Measurements from ENCODE around the gene DDR1. TPM values are rescaled to one million over a fixed set of nuclear protein-coding genes. Genes with fewer than 3 reads are reported as not detected.

Gene DDR1
- polyA plus RNA-seq, 1 donor from 2014 or later, result 196 TPM

DNA sequence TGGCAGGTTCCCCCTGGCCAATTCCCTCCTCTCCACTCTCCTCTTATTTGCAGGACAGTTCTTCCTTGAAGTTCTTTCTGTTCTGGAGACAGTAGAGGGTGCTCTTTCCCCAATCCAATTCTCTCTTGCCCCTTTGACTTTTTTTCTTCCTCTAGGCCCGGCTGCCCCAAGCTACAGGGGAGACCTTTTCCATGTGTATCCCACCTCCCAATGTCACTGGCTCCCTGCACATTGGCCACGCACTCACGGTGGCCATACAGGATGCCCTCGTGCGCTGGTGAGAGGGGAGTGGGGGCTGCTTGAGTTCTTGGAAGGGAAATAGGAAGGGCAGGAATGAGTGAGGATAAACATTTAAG is 31.2 kb downstream of the DDR1 start:
- H3K79me2 ChIP-seq (replicated peaks; ENCODE audit: insufficient read depth, low read length), result no peaks in the 10 kb centered on the region
- no peak overlapping the region for H3K4me3 ChIP-seq (ENCODE audit: low read length)
- H2AFZ ChIP-seq (ENCODE audit: low read depth, low read length), result no peak overlapping the region
- no peak overlapping the region for H3K4me2 ChIP-seq (ENCODE audit: low read length)
- no peaks in the 10 kb centered on the region for H3K27me3 ChIP-seq (ENCODE audit: insufficient read depth, low read depth, low read length)
- TF ChIP-seq TAF1 (IDR thresholded peaks at IDR 0.05; ENCODE audit: low read depth) (no peak), RAD21 (conservative IDR thresholded peaks at IDR 0.05) (peak; percentile 70), EZH2 (IDR thresholded peaks at IDR 0.05; ENCODE audit: borderline replicate concordance, insufficient read depth, low read length, poor library complexity, severe bottlenecking) (no peak), MXI1 (conservative IDR thresholded peaks at IDR 0.05; ENCODE audit: poor library complexity, severe bottlenecking) (no peak), EP300 (conservative IDR thresholded peaks at IDR 0.05; ENCODE audit: poor library complexity, severe bottlenecking) (no peak), SMC3 (conservative IDR thresholded peaks at IDR 0.05; ENCODE audit: poor library complexity) (peak; percentile 76), POLR2AphosphoS5 (IDR thresholded peaks at IDR 0.05) (no peak)
- TF ChIP-seq, protein P1, sequence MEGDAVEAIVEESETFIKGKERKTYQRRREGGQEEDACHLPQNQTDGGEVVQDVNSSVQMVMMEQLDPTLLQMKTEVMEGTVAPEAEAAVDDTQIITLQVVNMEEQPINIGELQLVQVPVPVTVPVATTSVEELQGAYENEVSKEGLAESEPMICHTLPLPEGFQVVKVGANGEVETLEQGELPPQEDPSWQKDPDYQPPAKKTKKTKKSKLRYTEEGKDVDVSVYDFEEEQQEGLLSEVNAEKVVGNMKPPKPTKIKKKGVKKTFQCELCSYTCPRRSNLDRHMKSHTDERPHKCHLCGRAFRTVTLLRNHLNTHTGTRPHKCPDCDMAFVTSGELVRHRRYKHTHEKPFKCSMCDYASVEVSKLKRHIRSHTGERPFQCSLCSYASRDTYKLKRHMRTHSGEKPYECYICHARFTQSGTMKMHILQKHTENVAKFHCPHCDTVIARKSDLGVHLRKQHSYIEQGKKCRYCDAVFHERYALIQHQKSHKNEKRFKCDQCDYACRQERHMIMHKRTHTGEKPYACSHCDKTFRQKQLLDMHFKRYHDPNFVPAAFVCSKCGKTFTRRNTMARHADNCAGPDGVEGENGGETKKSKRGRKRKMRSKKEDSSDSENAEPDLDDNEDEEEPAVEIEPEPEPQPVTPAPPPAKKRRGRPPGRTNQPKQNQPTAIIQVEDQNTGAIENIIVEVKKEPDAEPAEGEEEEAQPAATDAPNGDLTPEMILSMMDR (IDR thresholded peaks at IDR 0.05; ENCODE audit: poor library complexity, severe bottlenecking), result peak; percentile 71
- TF ChIP-seq, protein P2, sequence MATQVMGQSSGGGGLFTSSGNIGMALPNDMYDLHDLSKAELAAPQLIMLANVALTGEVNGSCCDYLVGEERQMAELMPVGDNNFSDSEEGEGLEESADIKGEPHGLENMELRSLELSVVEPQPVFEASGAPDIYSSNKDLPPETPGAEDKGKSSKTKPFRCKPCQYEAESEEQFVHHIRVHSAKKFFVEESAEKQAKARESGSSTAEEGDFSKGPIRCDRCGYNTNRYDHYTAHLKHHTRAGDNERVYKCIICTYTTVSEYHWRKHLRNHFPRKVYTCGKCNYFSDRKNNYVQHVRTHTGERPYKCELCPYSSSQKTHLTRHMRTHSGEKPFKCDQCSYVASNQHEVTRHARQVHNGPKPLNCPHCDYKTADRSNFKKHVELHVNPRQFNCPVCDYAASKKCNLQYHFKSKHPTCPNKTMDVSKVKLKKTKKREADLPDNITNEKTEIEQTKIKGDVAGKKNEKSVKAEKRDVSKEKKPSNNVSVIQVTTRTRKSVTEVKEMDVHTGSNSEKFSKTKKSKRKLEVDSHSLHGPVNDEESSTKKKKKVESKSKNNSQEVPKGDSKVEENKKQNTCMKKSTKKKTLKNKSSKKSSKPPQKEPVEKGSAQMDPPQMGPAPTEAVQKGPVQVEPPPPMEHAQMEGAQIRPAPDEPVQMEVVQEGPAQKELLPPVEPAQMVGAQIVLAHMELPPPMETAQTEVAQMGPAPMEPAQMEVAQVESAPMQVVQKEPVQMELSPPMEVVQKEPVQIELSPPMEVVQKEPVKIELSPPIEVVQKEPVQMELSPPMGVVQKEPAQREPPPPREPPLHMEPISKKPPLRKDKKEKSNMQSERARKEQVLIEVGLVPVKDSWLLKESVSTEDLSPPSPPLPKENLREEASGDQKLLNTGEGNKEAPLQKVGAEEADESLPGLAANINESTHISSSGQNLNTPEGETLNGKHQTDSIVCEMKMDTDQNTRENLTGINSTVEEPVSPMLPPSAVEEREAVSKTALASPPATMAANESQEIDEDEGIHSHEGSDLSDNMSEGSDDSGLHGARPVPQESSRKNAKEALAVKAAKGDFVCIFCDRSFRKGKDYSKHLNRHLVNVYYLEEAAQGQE (IDR thresholded peaks at IDR 0.05; ENCODE audit: borderline replicate concordance), result no peak
- H3K36me3 ChIP-seq (ENCODE audit: insufficient read depth, low read length), result peaks cover 7% of the 10 kb centered on the region
- no peak overlapping the region for H3K9ac ChIP-seq (ENCODE audit: low read length)
- H3F3A ChIP-seq (ENCODE audit: insufficient read depth, low read length, poor library complexity, severe bottlenecking), result no peaks in the 10 kb centered on the region
- no peaks in the 10 kb centered on the region for H3K9me3 ChIP-seq (ENCODE audit: low read length)
- H4K20me1 ChIP-seq (ENCODE audit: insufficient read depth), result no peaks in the 10 kb centered on the region
- H3K9me2 ChIP-seq (ENCODE audit: insufficient read depth, low read length), result no peaks in the 10 kb centered on the region
- H3K27ac ChIP-seq (ENCODE audit: low read length), result no peak overlapping the region

DNA sequence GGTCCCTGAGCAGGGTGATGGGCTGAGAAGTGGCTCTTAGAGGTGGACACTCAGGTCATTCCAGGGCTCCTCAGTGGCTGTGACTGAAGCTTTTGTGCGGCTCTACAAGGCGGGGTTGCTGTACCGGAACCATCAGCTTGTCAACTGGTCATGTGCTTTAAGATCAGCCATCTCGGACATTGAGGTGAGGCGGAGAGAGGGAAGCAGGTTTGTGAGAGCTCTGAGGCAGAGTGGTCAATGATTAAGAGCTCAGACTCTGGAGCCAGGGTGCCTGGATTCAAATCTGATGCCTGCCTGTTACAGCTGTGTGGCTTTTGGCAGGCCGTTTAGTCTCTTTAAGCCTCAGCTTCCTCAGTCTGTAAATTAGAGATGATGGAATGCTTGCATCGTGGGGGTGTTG is 32.7 kb downstream of the DDR1 start:
- Histone ChIP-seq H3K4me2 (ENCODE audit: low read length) (no peak overlapping the region), H3K27ac (ENCODE audit: low read length) (no peak overlapping the region), H3K27me3 (ENCODE audit: insufficient read depth, low read depth, low read length) (no peaks in the 10 kb centered on the region), H3F3A (ENCODE audit: insufficient read depth, low read length, poor library complexity, severe bottlenecking) (no peaks in the 10 kb centered on the region), H2AFZ (ENCODE audit: low read depth, low read length) (no peak overlapping the region), H4K20me1 (ENCODE audit: insufficient read depth) (no peaks in the 10 kb centered on the region), H3K36me3 (ENCODE audit: insufficient read depth, low read length) (peaks cover 7% of the 10 kb centered on the region), H3K79me2 (replicated peaks; ENCODE audit: insufficient read depth, low read length) (no peaks in the 10 kb centered on the region), H3K9ac (ENCODE audit: low read length) (no peak overlapping the region), H3K4me3 (ENCODE audit: low read length) (no peak overlapping the region), H3K9me3 (ENCODE audit: low read length) (no peaks in the 10 kb centered on the region), H3K9me2 (ENCODE audit: insufficient read depth, low read length) (no peaks in the 10 kb centered on the region)
- TF ChIP-seq SMC3 (conservative IDR thresholded peaks at IDR 0.05; ENCODE audit: poor library complexity), result no peak

DNA sequence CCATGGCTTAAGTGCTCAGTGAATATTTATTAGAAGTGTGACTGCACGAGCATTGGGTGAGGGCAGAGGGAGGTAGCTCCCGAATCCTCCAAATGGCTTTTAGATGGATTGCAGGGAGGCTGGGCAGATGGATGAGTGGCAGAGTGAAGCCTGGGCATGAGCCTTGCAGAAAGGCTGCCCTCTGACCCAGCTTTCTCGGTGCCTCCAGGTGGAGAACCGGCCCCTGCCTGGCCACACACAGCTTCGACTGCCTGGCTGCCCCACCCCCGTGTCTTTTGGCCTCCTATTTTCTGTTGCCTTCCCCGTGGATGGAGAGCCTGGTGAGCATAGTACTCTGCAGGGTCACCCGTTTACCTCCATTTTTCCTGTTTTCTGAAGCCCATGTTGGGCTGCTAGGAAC is 33.2 kb downstream of the DDR1 start:
- Histone ChIP-seq H3K27me3 (ENCODE audit: insufficient read depth, low read depth, low read length) (no peaks in the 10 kb centered on the region), H3K9me2 (ENCODE audit: insufficient read depth, low read length) (no peaks in the 10 kb centered on the region), H3K4me3 (ENCODE audit: low read length) (no peak overlapping the region), H2AFZ (ENCODE audit: low read depth, low read length) (no peak overlapping the region), H3K79me2 (replicated peaks; ENCODE audit: insufficient read depth, low read length) (no peaks in the 10 kb centered on the region), H3K9ac (ENCODE audit: low read length) (no peak overlapping the region), H3K27ac (ENCODE audit: low read length) (no peak overlapping the region), H3K36me3 (ENCODE audit: insufficient read depth, low read length) (peaks cover 7% of the 10 kb centered on the region), H4K20me1 (ENCODE audit: insufficient read depth) (no peaks in the 10 kb centered on the region), H3K4me2 (ENCODE audit: low read length) (no peak overlapping the region), H3F3A (ENCODE audit: insufficient read depth, low read length, poor library complexity, severe bottlenecking) (no peaks in the 10 kb centered on the region), H3K9me3 (ENCODE audit: low read length) (no peaks in the 10 kb centered on the region)
- no peak for TF ChIP-seq TAF1 (IDR thresholded peaks at IDR 0.05; ENCODE audit: low read depth)
- TF ChIP-seq, protein P2 (IDR thresholded peaks at IDR 0.05; ENCODE audit: borderline replicate concordance), result no peak
- no peak for TF ChIP-seq POLR2AphosphoS5 (IDR thresholded peaks at IDR 0.05)
- no peak for TF ChIP-seq RAD21 (conservative IDR thresholded peaks at IDR 0.05)
- no peak for TF ChIP-seq MXI1 (conservative IDR thresholded peaks at IDR 0.05; ENCODE audit: poor library complexity, severe bottlenecking)
- TF ChIP-seq EP300 (conservative IDR thresholded peaks at IDR 0.05; ENCODE audit: poor library complexity, severe bottlenecking), result no peak
- TF ChIP-seq SMC3 (conservative IDR thresholded peaks at IDR 0.05; ENCODE audit: poor library complexity), result no peak
- TF ChIP-seq, protein P1 (IDR thresholded peaks at IDR 0.05; ENCODE audit: poor library complexity, severe bottlenecking), result no peak
- no peak for TF ChIP-seq EZH2 (IDR thresholded peaks at IDR 0.05; ENCODE audit: borderline replicate concordance, insufficient read depth, low read length, poor library complexity, severe bottlenecking)
